Neural progenitor cell (in vitro differentiated cells): ENCODE data around the gene BCL2L13. TPM values are rescaled to one million over a fixed set of nuclear protein-coding genes. Genes with fewer than 3 reads are reported as not detected.
"Not testable (repeated sequence)": the region's sequence is repeated elsewhere in the genome, so short reads cannot be mapped to it uniquely, and the experiment has no call there.

Source experiments
- DNase-seq: peaks from one replicate; pipeline ENCODE4 v3.0.0-alpha.2; 2016; ENCODE audit warnings: low spot score
- H2AFZ ChIP-seq: fragments of 200-600 bp; sonication (generic); replicated peaks from 2 replicates; pipeline ENCODE4 v1.6.1; 2016; ENCODE audit warnings: antibody characterized with exemption
- H3F3A ChIP-seq: fragments of 200-600 bp; sonication (generic); 2 replicates; pipeline ENCODE4 v1.6.1; 2016; ENCODE audit warnings: antibody characterized with exemption, low read depth
- H3K27ac ChIP-seq: fragments of 200-600 bp; sonication (generic); 2 replicates; pipeline ENCODE4 v1.5.1; 2016; ENCODE audit warnings: mild to moderate bottlenecking
- H3K27me3 ChIP-seq: fragments of 200-600 bp; sonication (generic); 2 replicates; pipeline ENCODE4 v1.6.1; 2016; ENCODE audit warnings: mild to moderate bottlenecking, moderate library complexity
- H3K36me3 ChIP-seq: fragments of 200-600 bp; sonication (generic); 2 replicates; pipeline ENCODE4 v1.5.1; 2016
- H3K4me1 ChIP-seq: fragments of 200-600 bp; sonication (generic); 2 replicates; pipeline ENCODE4 v1.6.1; 2016; ENCODE audit warnings: mixed run types
- H3K4me2 ChIP-seq: fragments of 200-600 bp; sonication (generic); 2 replicates; pipeline ENCODE4 v1.6.1; 2016
- H3K4me3 ChIP-seq: fragments of 200-600 bp; sonication (generic); 2 replicates; pipeline ENCODE4 v1.5.1; 2016
- H3K79me2 ChIP-seq: fragments of 200-600 bp; sonication (generic); 2 replicates; pipeline ENCODE4 v1.6.1; 2016; ENCODE audit warnings: low read depth
- H3K9ac ChIP-seq: fragments of 200-600 bp; sonication (generic); 2 replicates; pipeline ENCODE4 v1.6.1; 2016
- H3K9me3 ChIP-seq: fragments of 200-600 bp; sonication (generic); 2 replicates; pipeline ENCODE4 v1.5.1; 2016; ENCODE audit warnings: low read depth
- H4K20me1 ChIP-seq: fragments of 200-600 bp; sonication (generic); 2 replicates; pipeline ENCODE4 v1.6.1; 2016; ENCODE audit warnings: low read depth
- H3K27ac Mint-ChIP-seq: 3 replicates; pipeline ENCODE4 v1.8.0; 2021; ENCODE audit warnings: mixed read lengths
- H3K27me3 Mint-ChIP-seq: 2 replicates; pipeline ENCODE4 v1.8.0; 2022; ENCODE audit warnings: low read depth, mild to moderate bottlenecking, inconsistent platforms, moderate library complexity, mixed read lengths; ENCODE audit not compliant: insufficient read depth
- H3K36me3 Mint-ChIP-seq: 3 replicates; pipeline ENCODE4 v1.8.0; 2021; ENCODE audit warnings: mixed read lengths
- H3K4me1 Mint-ChIP-seq: 3 replicates; pipeline ENCODE4 v1.8.0; 2021; ENCODE audit warnings: mixed read lengths
- H3K4me3 Mint-ChIP-seq: 3 replicates; pipeline ENCODE4 v1.8.0; 2021; ENCODE audit warnings: mild to moderate bottlenecking, moderate library complexity, mixed read lengths
- H3K9me3 Mint-ChIP-seq: 3 replicates; pipeline ENCODE4 v1.8.0; 2020; ENCODE audit warnings: mixed read lengths
- CTCF ChIP-seq: fragments of 200-600 bp; sonication (generic); IDR thresholded peaks from 2 replicates; pipeline ENCODE4 v1.5.1; 2017; ENCODE audit warnings: antibody characterized with exemption, mild to moderate bottlenecking
- EZH2 ChIP-seq: fragments of 200-600 bp; sonication (generic); IDR thresholded peaks from 2 replicates; pipeline ENCODE4 v1.6.1; 2017; ENCODE audit warnings: antibody characterized with exemption, mild to moderate bottlenecking, moderate library complexity
- EZH2phosphoT487 ChIP-seq: fragments of 200-600 bp; sonication (generic); IDR thresholded peaks from 2 replicates; pipeline ENCODE4 v1.6.1; 2017; ENCODE audit warnings: antibody characterized with exemption
- total RNA-seq: library from RNA; depleted of rRNA; stranded (reverse); fragments of >200 nt; gene quantifications from 2 replicates; pipeline ENCODE4 v1.2.3, GENCODE V29; 2015; ENCODE audit warnings: low replicate concordance

Gene BCL2L13
- total RNA-seq, 1 donor from 2014 or later, result 47.7 TPM

GRCh38 chr22:17664414-17665055 is 26.0 kb downstream of the BCL2L13 start:
- H2AFZ ChIP-seq, result no peak overlapping the region
- no peaks in the 10 kb centered on the region for H3F3A ChIP-seq
- no peak overlapping the region for H3K27ac Mint-ChIP-seq
- no peaks in the 10 kb centered on the region for H3K27me3 ChIP-seq
- peaks cover 4% of the 10 kb centered on the region for H3K27me3 Mint-ChIP-seq
- peaks cover 46% of the 10 kb centered on the region for H3K36me3 Mint-ChIP-seq
- H3K9me3 Mint-ChIP-seq, result peaks cover 18% of the 10 kb centered on the region
- no peaks in the 10 kb centered on the region for H3K36me3 ChIP-seq
- no peaks in the 10 kb centered on the region for H4K20me1 ChIP-seq
- H3K4me2 ChIP-seq, result no peak overlapping the region
- no peak overlapping the region for H3K9ac ChIP-seq
- H3K4me1 ChIP-seq, result no peaks in the 10 kb centered on the region
- DNase-seq, result no peak
- H3K79me2 ChIP-seq, result no peaks in the 10 kb centered on the region
- H3K9me3 ChIP-seq, result peaks cover 3% of the 10 kb centered on the region
- H3K4me1 Mint-ChIP-seq, result no peaks in the 10 kb centered on the region
- no peak for TF ChIP-seq CTCF
- no peak for TF ChIP-seq EZH2phosphoT487
- no peak for TF ChIP-seq EZH2
- no peak overlapping the region for H3K27ac ChIP-seq
- H3K4me3 Mint-ChIP-seq, result no peak overlapping the region
- H3K4me3 ChIP-seq, result no peak overlapping the region

GRCh38 chr22:17665248-17665647 is 26.7 kb downstream of the BCL2L13 start:
- H4K20me1 ChIP-seq, result no peaks in the 10 kb centered on the region
- Mint-ChIP-seq H3K4me1 (peaks cover 3% of the 10 kb centered on the region), H3K27ac (no peak overlapping the region), H3K27me3 (peaks cover 4% of the 10 kb centered on the region), H3K9me3 (peaks cover 18% of the 10 kb centered on the region), H3K4me3 (no peak overlapping the region), H3K36me3 (peaks cover 46% of the 10 kb centered on the region)
- no peak for TF ChIP-seq CTCF
- no peak for TF ChIP-seq EZH2
- no peak for TF ChIP-seq EZH2phosphoT487
- no peak for DNase-seq
- no peaks in the 10 kb centered on the region for H3K4me1 ChIP-seq
- no peak overlapping the region for H2AFZ ChIP-seq
- H3K36me3 ChIP-seq, result no peaks in the 10 kb centered on the region
- no peak overlapping the region for H3K9ac ChIP-seq
- H3K9me3 ChIP-seq, result peaks cover 3% of the 10 kb centered on the region
- H3K27me3 ChIP-seq, result no peaks in the 10 kb centered on the region
- H3K4me2 ChIP-seq, result no peak overlapping the region
- H3K79me2 ChIP-seq, result no peaks in the 10 kb centered on the region
- no peak overlapping the region for H3K4me3 ChIP-seq
- no peak overlapping the region for H3K27ac ChIP-seq
- no peaks in the 10 kb centered on the region for H3F3A ChIP-seq

- Histone ChIP-seq H3K27me3 (no peaks in the 10 kb centered on the region), H3F3A (no peaks in the 10 kb centered on the region), H3K4me2 (no peak overlapping the region), H3K9me3 (peaks cover 3% of the 10 kb centered on the region), H2AFZ (no peak overlapping the region), H3K79me2 (no peaks in the 10 kb centered on the region), H3K9ac (no peak overlapping the region), H3K36me3 (no peaks in the 10 kb centered on the region), H3K4me3 (no peak overlapping the region), H4K20me1 (no peaks in the 10 kb centered on the region), H3K27ac (no peak overlapping the region), H3K4me1 (no peaks in the 10 kb centered on the region)
- Mint-ChIP-seq H3K4me1 (peaks cover 7% of the 10 kb centered on the region), H3K36me3 (peaks cover 44% of the 10 kb centered on the region), H3K9me3 (peaks cover 18% of the 10 kb centered on the region), H3K27ac (no peak overlapping the region), H3K4me3 (no peak overlapping the region), H3K27me3 (peaks cover 4% of the 10 kb centered on the region)
- TF ChIP-seq EZH2phosphoT487, result no peak
- no peak for TF ChIP-seq CTCF
- TF ChIP-seq EZH2, result no peak
- DNase-seq, result no peak
These were observed 27.3 kb downstream of the BCL2L13 start for GRCh38 chr22:17665854-17666253.

GRCh38 chr22:17671521-17672092 is 33.0 kb downstream of the BCL2L13 start:
- not testable (repeated sequence) for DNase-seq, H4K20me1 ChIP-seq
- H3K27ac Mint-ChIP-seq, result peak overlapping the region; percentile 16

More at GRCh38 chr22:17671521-17672092, 33.0 kb downstream of the BCL2L13 start:
- H3F3A ChIP-seq, H3K27me3 ChIP-seq, H3K9ac ChIP-seq, H3K27me3 Mint-ChIP-seq, H3K4me3 ChIP-seq, H3K4me3 Mint-ChIP-seq, H3K36me3 ChIP-seq, H3K9me3 ChIP-seq, H3K27ac ChIP-seq, H3K9me3 Mint-ChIP-seq, H2AFZ ChIP-seq: not testable (repeated sequence)
- Histone ChIP-seq H3K4me2 (peak overlapping the region; percentile 14), H3K79me2 (peaks cover 23% of the 10 kb centered on the region), H3K4me1 (peaks cover 13% of the 10 kb centered on the region)
- peaks cover 11% of the 10 kb centered on the region for H3K36me3 Mint-ChIP-seq
- peaks cover 29% of the 10 kb centered on the region for H3K4me1 Mint-ChIP-seq
